NT2/D1 (cell line): ENCODE measurements around the gene USP6NL.

Source experiments
- SUZ12 ChIP-seq: IDR thresholded peaks from 2 replicates; pipeline ENCODE4 v1.6.1; 2011; ENCODE audit not compliant: insufficient read length, insufficient read depth; ENCODE audit errors: extremely low read depth
- ZNF274 ChIP-seq: IDR thresholded peaks from 2 replicates; pipeline ENCODE4 v1.6.1; 2011; ENCODE audit warnings: mild to moderate bottlenecking, low read depth, low read length

DNA sequence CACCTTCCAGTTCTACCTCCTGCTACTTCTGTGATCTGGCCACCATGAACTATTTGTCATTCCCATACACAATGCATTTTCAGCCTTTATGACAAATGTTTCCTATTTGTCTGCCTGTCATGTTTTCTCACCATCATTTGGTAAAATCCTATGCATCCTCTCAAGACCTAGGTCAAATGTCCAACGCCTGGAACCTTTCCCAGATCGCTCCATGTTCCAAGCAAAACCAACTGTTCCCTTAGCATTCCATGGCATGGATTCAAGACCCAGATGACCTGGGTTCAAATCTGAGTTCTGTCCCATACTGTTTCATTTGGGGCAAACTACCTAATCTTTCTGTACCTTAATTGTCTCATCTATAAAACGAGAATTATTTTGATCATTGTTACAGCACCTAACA, 98.9 kb downstream of the USP6NL start:
- TF ChIP-seq ZNF274, result no peak
- TF ChIP-seq SUZ12, result no peak
